ENCODE results near the gene TMTC4. TPM values are rescaled to one million over a fixed set of nuclear protein-coding genes. Genes with fewer than 3 reads are reported as not detected.
"Not testable (repeated sequence)": the region's sequence is repeated elsewhere in the genome, so short reads cannot be mapped to it uniquely, and the experiment has no call there.

TMTC4 gene
- total RNA-seq: 19.6 and 24.0 TPM in 2 replicates

GRCh38 chr13:100674572-100674871 lies at the start of gene TMTC4:
TMTC4 (minus strand) TSS chr13:100674795; CDS start chr13:100670362, 4,433 bp downstream.
- intact Hi-C loops (cut with micrococcal nuclease): loop anchor here (2.0 to 10.0 kb wide), 6 partner anchors 16 to 1918 kb away; no protein-coding TSS in a partner anchor

GRCh38 chr13:100722517-100722916 lies 47.9 kb upstream of the TMTC4 start:
- intact Hi-C loops (cut with micrococcal nuclease): loop anchor here (1.0 to 5.0 kb wide), 3 partner anchors 150 to 405 kb away; no protein-coding TSS in a partner anchor

GRCh38 chr13:100721885-100722512 lies 47.4 kb upstream of the TMTC4 start:
- intact Hi-C loops (cut with micrococcal nuclease): loop anchor here (1.0 to 5.0 kb wide), 3 partner anchors 149 to 405 kb away; no protein-coding TSS in a partner anchor

- intact Hi-C loops (cut with micrococcal nuclease): no loop called here
Observed at GRCh38 chr13:100715604-100716003, 41.0 kb upstream of the TMTC4 start.

GRCh38 chr13:100714478-100714877 lies 39.9 kb upstream of the TMTC4 start:
- intact Hi-C loops (cut with micrococcal nuclease): no loop called here

- intact Hi-C loops (cut with micrococcal nuclease): no loop called here
Observed at GRCh38 chr13:100710176-100710575, 35.6 kb upstream of the TMTC4 start.

GRCh38 chr13:100707818-100708740 lies 33.5 kb upstream of the TMTC4 start:
- intact Hi-C loops (cut with micrococcal nuclease): no loop called here

- intact Hi-C loops (cut with micrococcal nuclease): not testable (repeated sequence)
Observed at GRCh38 chr13:100698331-100698730, 23.7 kb upstream of the TMTC4 start.

GRCh38 chr13:100695509-100695773 lies 20.8 kb upstream of the TMTC4 start:
- intact Hi-C loops (cut with micrococcal nuclease): no loop called here

GRCh38 chr13:100694722-100695508 lies 20.3 kb upstream of the TMTC4 start:
- intact Hi-C loops (cut with micrococcal nuclease): no loop called here

GRCh38 chr13:100689191-100689590 lies 14.6 kb upstream of the TMTC4 start:
- intact Hi-C loops (cut with micrococcal nuclease): no loop called here

- intact Hi-C loops (cut with micrococcal nuclease): no loop called here
Observed at GRCh38 chr13:100680131-100680530, 5.5 kb upstream of the TMTC4 start.

GRCh38 chr13:100677128-100677527 lies 2.5 kb upstream of the TMTC4 start:
- intact Hi-C loops (cut with micrococcal nuclease): loop anchor here (10.0 kb wide), 1 partner anchor 1718 kb away; no protein-coding TSS in a partner anchor

- intact Hi-C loops (cut with micrococcal nuclease): loop anchor here (1.0 to 10.0 kb wide), 7 partner anchors 17 to 1917 kb away; partner anchors contain the start of genes CLYBL and GGACT
Observed at GRCh38 chr13:100675661-100676129, 1.1 kb upstream of the TMTC4 start.

GRCh38 chr13:100674872-100675660 lies 471 bp upstream of the TMTC4 start:
- intact Hi-C loops (cut with micrococcal nuclease): loop anchor here (1.0 to 10.0 kb wide), 9 partner anchors 16 to 1918 kb away; partner anchors contain the start of genes CLYBL and GGACT

- intact Hi-C loops (cut with micrococcal nuclease): loop anchor here (1.0 to 10.0 kb wide), 7 partner anchors 15 to 1919 kb away; no protein-coding TSS in a partner anchor
Observed at GRCh38 chr13:100673713-100674571, 653 bp downstream of the TMTC4 start.

- intact Hi-C loops (cut with micrococcal nuclease): loop anchor here (1.0 to 10.0 kb wide), 4 partner anchors 100 to 1721 kb away; no protein-coding TSS in a partner anchor
Observed at GRCh38 chr13:100673376-100673712, 1.3 kb downstream of the TMTC4 start.

GRCh38 chr13:100671389-100672182 lies 3.0 kb downstream of the TMTC4 start:
- intact Hi-C loops (cut with micrococcal nuclease): loop anchor here (5.0 to 10.0 kb wide), 3 partner anchors 956 to 1723 kb away; no protein-coding TSS in a partner anchor

- intact Hi-C loops (cut with micrococcal nuclease): no loop called here
Observed at GRCh38 chr13:100668408-100668807, 6.2 kb downstream of the TMTC4 start.
